Glutamatergic neuron (in vitro differentiated cells): ENCODE results near the gene PTPRJ. TPM values are rescaled to one million over a fixed set of nuclear protein-coding genes. Genes with fewer than 3 reads are reported as not detected.

ENCODE experiments used
- DNase-seq: peaks from one replicate; pipeline ENCODE4 v3.0.0; 2022
- H3K27ac Mint-ChIP-seq: one replicate; pipeline ENCODE4 v1.8.0; 2020; ENCODE audit warnings: mild to moderate bottlenecking, mixed read lengths, inconsistent platforms; ENCODE audit not compliant: unreplicated experiment
- H3K27me3 Mint-ChIP-seq: one replicate; pipeline ENCODE4 v1.8.0; 2020; ENCODE audit warnings: mild to moderate bottlenecking, moderate library complexity, mixed read lengths, inconsistent platforms; ENCODE audit not compliant: unreplicated experiment
- H3K36me3 Mint-ChIP-seq: one replicate; pipeline ENCODE4 v1.8.0; 2020; ENCODE audit warnings: mild to moderate bottlenecking, mixed read lengths, inconsistent platforms; ENCODE audit not compliant: unreplicated experiment
- H3K4me1 Mint-ChIP-seq: one replicate; pipeline ENCODE4 v1.8.0; 2020; ENCODE audit warnings: mild to moderate bottlenecking, low read depth, mixed read lengths, inconsistent platforms; ENCODE audit not compliant: unreplicated experiment
- H3K4me3 Mint-ChIP-seq: one replicate; pipeline ENCODE4 v1.8.0; 2020; ENCODE audit warnings: mild to moderate bottlenecking, mixed read lengths, inconsistent platforms; ENCODE audit not compliant: unreplicated experiment
- H3K9me3 Mint-ChIP-seq: one replicate; pipeline ENCODE4 v1.8.0; 2020; ENCODE audit warnings: mild to moderate bottlenecking, moderate library complexity, mixed read lengths, inconsistent platforms; ENCODE audit not compliant: unreplicated experiment
- CTCF ChIP-seq: fragments of 200-600 bp; sonication (generic); IDR thresholded peaks from one replicate; pipeline ENCODE4 v1.5.0; 2021; ENCODE audit not compliant: partially characterized antibody, unreplicated experiment
- total RNA-seq: library from RNA; stranded (reverse); fragmentation: NEBNext Ultra II Directional; extraction: Animal tissue kit (Norgen Biotek cat#: 25700); gene quantifications from one replicate; pipeline ENCODE4 v1.2.1, GENCODE V29; 2021; ENCODE audit not compliant: unreplicated experiment

The PTPRJ gene
- total RNA-seq, 1 donor from 2014 or later = 2.4 TPM

GRCh38 chr11:48025293-48025983, 45.1 kb downstream of the PTPRJ start:
- H3K27ac Mint-ChIP-seq = peak overlapping the region; percentile 53

GRCh38 chr11:48025984-48026340, 45.6 kb downstream of the PTPRJ start:
- Mint-ChIP-seq H3K4me3 (peak overlapping the region; percentile 43), H3K27me3 (peaks cover 6% of the 10 kb centered on the region), H3K9me3 (peaks cover 2% of the 10 kb centered on the region), H3K27ac (peak overlapping the region; percentile 50), H3K4me1 (peaks cover 17% of the 10 kb centered on the region), H3K36me3 (no peaks in the 10 kb centered on the region)
- no peak for DNase-seq
- no peak for TF ChIP-seq CTCF

More at GRCh38 chr11:48025293-48025983, 45.1 kb downstream of the PTPRJ start:
- H3K4me3 Mint-ChIP-seq = peak overlapping the region; percentile 43
- H3K4me1 Mint-ChIP-seq = peaks cover 17% of the 10 kb centered on the region
- DNase-seq = no peak
- no peaks in the 10 kb centered on the region for H3K36me3 Mint-ChIP-seq
- peaks cover 6% of the 10 kb centered on the region for H3K27me3 Mint-ChIP-seq
- H3K9me3 Mint-ChIP-seq = peaks cover 2% of the 10 kb centered on the region
- TF ChIP-seq CTCF = no peak

GRCh38 chr11:48028914-48029680, 48.7 kb downstream of the PTPRJ start:
- Mint-ChIP-seq H3K4me1 (peaks cover 17% of the 10 kb centered on the region), H3K36me3 (no peaks in the 10 kb centered on the region), H3K4me3 (no peak overlapping the region), H3K27me3 (peaks cover 4% of the 10 kb centered on the region), H3K9me3 (peaks cover 2% of the 10 kb centered on the region), H3K27ac (no peak overlapping the region)
- no peak for DNase-seq
- no peak for TF ChIP-seq CTCF

- DNase-seq = no peak
- H3K27me3 Mint-ChIP-seq = peaks cover 4% of the 10 kb centered on the region
- H3K36me3 Mint-ChIP-seq = no peaks in the 10 kb centered on the region
- TF ChIP-seq CTCF = no peak
- H3K27ac Mint-ChIP-seq = no peak overlapping the region
- no peak overlapping the region for H3K4me3 Mint-ChIP-seq
- peaks cover 2% of the 10 kb centered on the region for H3K9me3 Mint-ChIP-seq
- H3K4me1 Mint-ChIP-seq = peaks cover 12% of the 10 kb centered on the region
Measured at GRCh38 chr11:48029681-48030290, 49.4 kb downstream of the PTPRJ start.
